ENCODE measurements around the gene TMEM134.
"Not testable (repeated sequence)": the region's sequence is repeated elsewhere in the genome, so short reads cannot be mapped to it uniquely, and the experiment has no call there.

The TMEM134 gene

DNA sequence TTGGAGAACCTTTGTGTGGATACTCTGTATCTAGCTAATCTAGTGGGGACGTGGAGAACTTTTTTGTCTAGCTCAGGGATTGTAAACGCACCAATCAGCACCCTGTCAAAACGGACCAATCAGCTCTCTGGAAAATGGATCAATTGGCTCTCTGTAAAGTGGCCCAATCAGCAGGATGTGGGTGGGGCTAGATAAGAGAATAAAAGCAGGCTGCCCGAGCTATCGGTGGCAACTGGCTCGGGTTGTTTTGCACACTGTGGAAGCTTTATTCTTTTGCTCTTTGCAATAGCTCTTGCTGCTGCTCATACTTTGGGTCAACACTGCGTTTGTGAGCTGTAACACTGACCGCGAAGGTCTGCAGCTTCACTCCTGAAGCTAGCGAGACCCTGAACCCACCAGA is 7.6 kb upstream of the TMEM134 start:
- not testable (repeated sequence) for H3K4me3 ChIP-seq (ENCODE audit: low read length); H3K9ac ChIP-seq (ENCODE audit: low read depth, low read length); H3K27me3 ChIP-seq (ENCODE audit: insufficient read depth, low read length); H3K9me3 ChIP-seq (ENCODE audit: insufficient read depth, low read depth, low read length); H3K27ac ChIP-seq (ENCODE audit: low read length); H3K36me3 ChIP-seq (ENCODE audit: insufficient read depth, low read depth, low read length); H3K4me1 ChIP-seq (ENCODE audit: insufficient read depth, low read length)

DNA sequence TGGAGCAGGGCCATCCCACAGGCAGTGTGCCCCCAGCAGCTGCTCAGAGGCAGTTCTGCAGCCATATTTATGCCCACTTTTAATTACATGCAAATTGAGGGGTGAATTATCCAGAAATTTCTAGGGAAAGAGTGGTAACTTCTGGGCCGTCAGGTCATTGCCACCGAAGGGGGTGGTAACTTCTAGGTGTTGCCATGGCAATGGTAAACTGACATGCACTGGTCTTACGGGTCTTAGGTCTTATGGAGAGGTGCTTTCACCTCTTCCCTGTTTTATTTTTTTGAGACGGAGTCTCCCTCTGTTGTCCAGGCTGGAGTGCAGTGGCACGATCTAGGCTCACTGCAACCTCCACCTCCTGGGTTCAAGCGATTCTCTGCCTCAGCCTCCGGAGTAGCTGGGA is 3.8 kb upstream of the TMEM134 start:
- no peaks in the 10 kb centered on the region; the same call in 1 of the 2 replicates for H3K27me3 ChIP-seq (ENCODE audit: insufficient read depth, low read length)
- H3K9ac ChIP-seq (ENCODE audit: low read depth, low read length), result no peak overlapping the region
- no peak overlapping the region for H3K4me3 ChIP-seq (ENCODE audit: low read length)
- H3K27ac ChIP-seq (ENCODE audit: low read length), result no peak overlapping the region
- H3K4me1 ChIP-seq (ENCODE audit: insufficient read depth, low read length), result peaks cover 5% of the 10 kb centered on the region; the same call in 1 of the 2 replicates
- H3K36me3 ChIP-seq (ENCODE audit: insufficient read depth, low read depth, low read length), result no peaks in the 10 kb centered on the region
- H3K9me3 ChIP-seq (ENCODE audit: insufficient read depth, low read depth, low read length), result no peaks in the 10 kb centered on the region

GRCh38 chr11:67470337-67471002 is 1.4 kb upstream of the TMEM134 start:
- Histone ChIP-seq H3K9ac (ENCODE audit: low read depth, low read length) (no peak overlapping the region), H3K27me3 (ENCODE audit: insufficient read depth, low read length) (no peaks in the 10 kb centered on the region; the same call in 1 of the 2 replicates), H3K4me1 (ENCODE audit: insufficient read depth, low read length) (peaks cover 6% of the 10 kb centered on the region; the same call in 1 of the 2 replicates), H3K27ac (ENCODE audit: low read length) (no peak overlapping the region), H3K4me3 (ENCODE audit: low read length) (no peak overlapping the region), H3K9me3 (ENCODE audit: insufficient read depth, low read depth, low read length) (no peaks in the 10 kb centered on the region), H3K36me3 (ENCODE audit: insufficient read depth, low read depth, low read length) (no peaks in the 10 kb centered on the region)

GRCh38 chr11:67469508-67469811 is 409 bp upstream of the TMEM134 start:
- Histone ChIP-seq H3K36me3 (ENCODE audit: insufficient read depth, low read depth, low read length) (no peaks in the 10 kb centered on the region), H3K9ac (ENCODE audit: low read depth, low read length) (peak overlapping the region; percentile 54; the same call in 1 of the 2 replicates), H3K27ac (ENCODE audit: low read length) (no peak overlapping the region), H3K27me3 (ENCODE audit: insufficient read depth, low read length) (no peaks in the 10 kb centered on the region; the same call in 1 of the 2 replicates), H3K9me3 (ENCODE audit: insufficient read depth, low read depth, low read length) (no peaks in the 10 kb centered on the region), H3K4me1 (ENCODE audit: insufficient read depth, low read length) (peaks cover 6% of the 10 kb centered on the region; the same call in 1 of the 2 replicates), H3K4me3 (ENCODE audit: low read length) (peak overlapping the region; percentile 64)

- H3K27ac ChIP-seq (ENCODE audit: low read length), result no peak overlapping the region
- H3K9me3 ChIP-seq (ENCODE audit: insufficient read depth, low read depth, low read length), result no peaks in the 10 kb centered on the region
- no peaks in the 10 kb centered on the region; the same call in 1 of the 2 replicates for H3K27me3 ChIP-seq (ENCODE audit: insufficient read depth, low read length)
- peaks cover 11% of the 10 kb centered on the region for H3K4me1 ChIP-seq (ENCODE audit: insufficient read depth, low read length)
- peak overlapping the region; percentile 69 for H3K4me3 ChIP-seq (ENCODE audit: low read length)
- no peaks in the 10 kb centered on the region for H3K36me3 ChIP-seq (ENCODE audit: insufficient read depth, low read depth, low read length)
- H3K9ac ChIP-seq (ENCODE audit: low read depth, low read length), result peak overlapping the region; percentile 64; the same call in 1 of the 2 replicates
Observed at GRCh38 chr11:67468456-67468758, 644 bp downstream of the TMEM134 start.

- peaks cover 11% of the 10 kb centered on the region for H3K4me1 ChIP-seq (ENCODE audit: insufficient read depth, low read length)
- H3K36me3 ChIP-seq (ENCODE audit: insufficient read depth, low read depth, low read length), result no peaks in the 10 kb centered on the region
- no peaks in the 10 kb centered on the region; the same call in 1 of the 2 replicates for H3K27me3 ChIP-seq (ENCODE audit: insufficient read depth, low read length)
- peak overlapping the region; percentile 69 for H3K4me3 ChIP-seq (ENCODE audit: low read length)
- no peaks in the 10 kb centered on the region for H3K9me3 ChIP-seq (ENCODE audit: insufficient read depth, low read depth, low read length)
- H3K27ac ChIP-seq (ENCODE audit: low read length), result no peak overlapping the region
- peak overlapping the region; percentile 64; the same call in 1 of the 2 replicates for H3K9ac ChIP-seq (ENCODE audit: low read depth, low read length)
Observed at GRCh38 chr11:67468056-67468455, 995 bp downstream of the TMEM134 start.

- H3K9ac ChIP-seq (ENCODE audit: low read depth, low read length), result peak overlapping the region; percentile 27; the same call in 1 of the 2 replicates
- no peaks in the 10 kb centered on the region for H3K9me3 ChIP-seq (ENCODE audit: insufficient read depth, low read depth, low read length)
- H3K36me3 ChIP-seq (ENCODE audit: insufficient read depth, low read depth, low read length), result no peaks in the 10 kb centered on the region
- no peak overlapping the region for H3K27ac ChIP-seq (ENCODE audit: low read length)
- no peak overlapping the region for H3K4me3 ChIP-seq (ENCODE audit: low read length)
- H3K4me1 ChIP-seq (ENCODE audit: insufficient read depth, low read length), result peaks cover 11% of the 10 kb centered on the region
- no peaks in the 10 kb centered on the region; the same call in 1 of the 2 replicates for H3K27me3 ChIP-seq (ENCODE audit: insufficient read depth, low read length)
Observed at GRCh38 chr11:67466962-67467771, 1.9 kb downstream of the TMEM134 start.

GRCh38 chr11:67466367-67466766 is 2.7 kb downstream of the TMEM134 start:
- H3K9ac ChIP-seq (ENCODE audit: low read depth, low read length), result no peak overlapping the region
- H3K9me3 ChIP-seq (ENCODE audit: insufficient read depth, low read depth, low read length), result no peaks in the 10 kb centered on the region
- no peak overlapping the region for H3K27ac ChIP-seq (ENCODE audit: low read length)
- H3K4me3 ChIP-seq (ENCODE audit: low read length), result no peak overlapping the region
- peaks cover 11% of the 10 kb centered on the region for H3K4me1 ChIP-seq (ENCODE audit: insufficient read depth, low read length)
- H3K27me3 ChIP-seq (ENCODE audit: insufficient read depth, low read length), result no peaks in the 10 kb centered on the region; the same call in 1 of the 2 replicates
- H3K36me3 ChIP-seq (ENCODE audit: insufficient read depth, low read depth, low read length), result no peaks in the 10 kb centered on the region

- Histone ChIP-seq H3K4me3 (ENCODE audit: low read length) (peak overlapping the region; percentile 95), H3K27ac (ENCODE audit: low read length) (peak overlapping the region; percentile 94), H3K9ac (ENCODE audit: low read depth, low read length) (peak overlapping the region; percentile 96; the same call in 1 of the 2 replicates), H3K4me1 (ENCODE audit: insufficient read depth, low read length) (peaks cover 11% of the 10 kb centered on the region)
- not testable (repeated sequence) for H3K9me3 ChIP-seq (ENCODE audit: insufficient read depth, low read depth, low read length); H3K36me3 ChIP-seq (ENCODE audit: insufficient read depth, low read depth, low read length); H3K27me3 ChIP-seq (ENCODE audit: insufficient read depth, low read length)
Observed at GRCh38 chr11:67465530-67465929, 3.5 kb downstream of the TMEM134 start.

DNA sequence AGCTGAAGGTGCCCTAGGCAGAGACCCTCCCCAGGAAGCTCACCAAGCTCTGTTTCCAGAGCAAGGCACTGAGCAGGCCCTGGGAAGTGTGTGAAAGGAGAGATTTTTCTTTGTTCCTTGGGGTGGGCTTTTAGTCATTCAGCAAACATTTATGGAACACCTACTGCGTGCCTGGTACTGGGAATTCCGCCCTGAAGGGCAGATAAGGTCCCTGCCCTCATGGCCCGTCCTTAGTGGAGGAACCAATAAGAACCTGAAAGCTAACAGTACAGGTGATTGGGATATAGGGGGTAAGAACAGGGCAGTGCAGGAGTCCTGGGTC is 3.9 kb downstream of the TMEM134 start:
- Histone ChIP-seq H3K4me1 (ENCODE audit: insufficient read depth, low read length) (peaks cover 11% of the 10 kb centered on the region), H3K4me3 (ENCODE audit: low read length) (peak overlapping the region; percentile 95), H3K27me3 (ENCODE audit: insufficient read depth, low read length) (no peaks in the 10 kb centered on the region; the same call in 1 of the 2 replicates), H3K36me3 (ENCODE audit: insufficient read depth, low read depth, low read length) (no peaks in the 10 kb centered on the region), H3K9me3 (ENCODE audit: insufficient read depth, low read depth, low read length) (no peaks in the 10 kb centered on the region), H3K27ac (ENCODE audit: low read length) (peak overlapping the region; percentile 94), H3K9ac (ENCODE audit: low read depth, low read length) (peak overlapping the region; percentile 96; the same call in 1 of the 2 replicates)

DNA sequence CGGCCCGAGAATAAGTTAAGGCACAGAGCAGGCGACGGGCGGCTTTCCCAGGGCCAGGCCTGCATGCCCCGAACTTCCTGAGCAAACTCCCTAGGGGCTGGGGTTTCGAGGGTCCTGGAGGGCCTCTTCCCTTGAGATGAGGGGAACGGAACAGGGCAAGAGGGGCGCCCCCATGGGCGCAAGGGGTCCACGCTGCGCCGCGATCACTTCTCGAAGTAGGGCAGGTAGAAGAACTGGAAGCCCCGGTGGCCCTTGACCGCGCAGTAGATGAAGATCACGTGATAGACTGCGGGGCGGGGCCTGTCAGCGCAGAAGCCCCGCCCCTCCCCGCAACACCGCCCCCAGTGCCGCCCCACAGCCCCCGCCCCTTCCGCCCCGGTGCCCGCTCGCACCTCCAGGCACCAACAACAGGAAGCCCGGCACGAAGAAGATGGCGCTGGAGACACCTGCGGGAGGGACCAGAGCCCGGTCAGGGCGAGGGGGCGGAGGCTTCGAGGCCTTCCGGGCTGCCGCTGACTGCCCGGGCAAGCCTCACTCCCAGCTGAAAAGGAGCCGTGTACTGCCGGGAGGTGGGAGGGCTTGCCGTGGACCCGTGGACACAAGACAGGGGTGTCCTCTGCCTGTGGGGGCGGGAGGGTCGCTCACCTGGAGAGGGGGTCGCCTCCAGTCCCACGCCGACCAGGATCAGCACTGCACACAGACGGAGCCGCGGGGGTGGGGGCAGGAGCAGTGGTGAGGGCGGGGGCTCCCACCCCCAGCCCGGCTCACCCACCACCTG is 4.5 kb downstream of the TMEM134 start:
- Histone ChIP-seq H3K4me3 (ENCODE audit: low read length) (peak overlapping the region; percentile 95), H3K9me3 (ENCODE audit: insufficient read depth, low read depth, low read length) (no peaks in the 10 kb centered on the region), H3K27me3 (ENCODE audit: insufficient read depth, low read length) (no peaks in the 10 kb centered on the region; the same call in 1 of the 2 replicates), H3K4me1 (ENCODE audit: insufficient read depth, low read length) (peaks cover 11% of the 10 kb centered on the region), H3K27ac (ENCODE audit: low read length) (peak overlapping the region; percentile 94), H3K36me3 (ENCODE audit: insufficient read depth, low read depth, low read length) (no peaks in the 10 kb centered on the region), H3K9ac (ENCODE audit: low read depth, low read length) (peak overlapping the region; percentile 96)

All from iPS-20b (cell line).